ENCODE results near the gene UAP1.

GRCh38 chr1:162565460-162565859 is 3.9 kb downstream of the UAP1 start:
- TF ChIP-seq EZH2 (IDR thresholded peaks at IDR 0.05; ENCODE audit: insufficient read depth, poor library complexity, severe bottlenecking) (no peak), EZH2phosphoT487 (IDR thresholded peaks at IDR 0.05; ENCODE audit: insufficient read depth, low read depth) (no peak)

Measured in GM23248 (cell line).